Esophagus muscularis mucosa (tissue), 3 donors: ENCODE measurements around the gene VRK3.

Experiments
- CTCF ChIP-seq, 3 experiments: fragments of 200-600 bp in 2 of 3; fragments of 450-650 bp in 1 of 3; sonication (generic) in 2 of 3; IDR thresholded peaks; one replicate each; pipeline ENCODE4 v1.5.1; 2017 to 2019; ENCODE audit warnings: antibody characterized with exemption in 3 of 3, mild to moderate bottlenecking in 2 of 3, moderate library complexity in 1 of 3
- POLR2A ChIP-seq: fragments of 450-650 bp; IDR thresholded peaks from one replicate; pipeline ENCODE4 v1.6.1; 2017; ENCODE audit warnings: antibody characterized with exemption, moderate library complexity, mild to moderate bottlenecking, low read depth

GRCh38 chr19:49976496-49976895, 48.7 kb downstream of the VRK3 start:
- TF ChIP-seq CTCF (IDR thresholded peaks at IDR 0.05) (no peak), POLR2A (no peak)
